Upper lobe of right lung (tissue), 1 donor: ENCODE measurements around the gene PLET1. TPM values are rescaled to one million over a fixed set of nuclear protein-coding genes. Genes with fewer than 3 reads are reported as not detected.

Experiments used
- ATAC-seq: fragments of 200-7000 bp; cut with Tn5 transposase; one replicate; pipeline ENCODE4 v1.9.1; 2020; ENCODE audit warnings: mild to moderate bottlenecking, moderate library complexity
- DNase-seq: peaks from one replicate; pipeline ENCODE4 v3.0.0-alpha.2; 2020
- H3K27ac ChIP-seq: fragments of 200-600 bp; one replicate; pipeline ENCODE4 v1.8.0; 2022
- H3K27me3 ChIP-seq: fragments of 200-600 bp; one replicate; pipeline ENCODE4 v1.8.0; 2022; ENCODE audit warnings: mild to moderate bottlenecking
- H3K36me3 ChIP-seq: fragments of 200-600 bp; one replicate; pipeline ENCODE4 v1.8.0; 2022
- H3K4me1 ChIP-seq: fragments of 200-600 bp; one replicate; pipeline ENCODE4 v1.8.0; 2022
- H3K4me3 ChIP-seq: fragments of 200-600 bp; one replicate; pipeline ENCODE4 v1.8.0; 2022; ENCODE audit warnings: mild to moderate bottlenecking
- H3K9me3 ChIP-seq: fragments of 200-600 bp; one replicate; pipeline ENCODE4 v1.8.0; 2022
- CTCF ChIP-seq: fragments of 200-600 bp; IDR thresholded peaks from one replicate; pipeline ENCODE4 v1.8.0; 2022; ENCODE audit warnings: antibody characterized with exemption
- intact Hi-C: fragments of 100-400 bp; cut with DNase I; formaldehyde crosslinking; loops from one replicate; pipeline ENCODE4 v1.11.0; 2022
- total RNA-seq: library from RNA; stranded (reverse); fragmentation: NEBNext Ultra II Directional; extraction: Animal tissue kit (Norgen Biotek cat#: 25700); gene quantifications from one replicate; pipeline ENCODE4 v1.2.1, GENCODE V29; 2021
- donor health status: DM: no; HTN: yes; CAD: no; lungs with severe emphysema.

The PLET1 gene
- total RNA-seq, 1 donor from 2014 or later, result not detected

DNA sequence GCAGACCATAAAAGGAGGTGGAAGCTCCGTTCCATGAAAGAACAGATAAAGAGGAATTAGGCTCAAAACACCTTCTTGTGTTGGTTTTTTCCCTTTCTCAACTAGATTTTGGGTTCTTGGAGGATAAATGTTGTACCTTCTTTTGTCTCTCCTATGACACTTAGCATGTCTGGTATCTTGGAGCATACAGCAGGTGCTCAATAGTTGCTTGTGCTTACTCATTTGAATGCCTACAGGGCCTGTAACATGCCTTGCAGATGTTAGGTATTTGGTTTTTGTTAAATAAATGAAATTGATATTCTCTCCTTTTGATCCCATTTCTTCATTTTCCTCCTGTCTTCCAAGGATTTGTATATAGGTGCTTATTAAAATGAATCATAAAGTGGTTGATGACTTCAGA is 16.4 kb upstream of the PLET1 start:
- no peak overlapping the region for H3K4me3 ChIP-seq
- H3K9me3 ChIP-seq, result no peaks in the 10 kb centered on the region
- no peaks in the 10 kb centered on the region for H3K4me1 ChIP-seq
- TF ChIP-seq CTCF, result no peak
- no peak for DNase-seq
- no peak overlapping the region for H3K27ac ChIP-seq
- no peak for ATAC-seq
- H3K36me3 ChIP-seq, result no peaks in the 10 kb centered on the region
- intact Hi-C loops, result no loop called here
- no peaks in the 10 kb centered on the region for H3K27me3 ChIP-seq

DNA sequence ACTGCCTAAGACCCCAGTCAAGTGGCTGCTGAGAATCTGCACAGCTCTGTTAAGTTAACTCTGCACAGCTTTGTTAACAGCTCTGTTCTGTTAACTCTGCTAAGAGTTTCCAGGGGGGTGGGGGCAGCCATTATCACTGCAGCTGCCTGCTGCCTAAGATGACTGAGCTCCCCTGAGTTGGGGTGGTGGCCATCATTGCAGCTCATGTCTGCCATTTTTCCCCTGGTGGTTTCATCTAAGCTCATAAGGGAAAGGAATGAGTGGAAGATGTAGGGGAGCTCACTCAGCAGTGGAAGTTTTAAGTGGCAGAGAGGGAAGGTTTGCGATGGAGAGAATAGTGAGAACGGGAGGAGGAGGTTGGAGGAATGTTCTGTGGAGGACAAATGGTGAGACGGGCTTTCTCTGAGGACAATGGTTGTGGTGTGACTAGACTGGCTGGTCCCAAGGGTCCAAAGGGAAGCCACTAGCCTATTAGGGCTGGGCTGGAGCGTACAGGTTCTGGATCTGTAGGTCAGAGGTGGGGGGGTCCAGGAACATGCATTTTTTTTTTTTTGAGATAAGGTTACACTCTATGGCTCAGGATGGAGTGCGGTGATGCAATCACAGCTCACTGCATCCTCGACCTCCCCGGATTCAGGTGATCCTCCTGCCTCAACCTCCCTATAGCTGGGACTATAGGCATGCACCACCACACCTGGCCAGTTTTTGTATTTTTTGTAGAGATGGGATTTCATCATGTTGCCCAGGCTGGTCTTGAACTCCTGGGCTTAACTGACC is 13.5 kb upstream of the PLET1 start:
- no peak for TF ChIP-seq CTCF
- H3K4me3 ChIP-seq, result no peak overlapping the region

GRCh38 chr11:112273066-112273465 is 12.4 kb upstream of the PLET1 start:
- no peak for DNase-seq
- ATAC-seq, result no peak
- no peaks in the 10 kb centered on the region for H3K36me3 ChIP-seq
- H3K27me3 ChIP-seq, result no peaks in the 10 kb centered on the region
- H3K4me1 ChIP-seq, result no peaks in the 10 kb centered on the region
- TF ChIP-seq CTCF, result no peak
- H3K4me3 ChIP-seq, result no peak overlapping the region
- no peak overlapping the region for H3K27ac ChIP-seq
- H3K9me3 ChIP-seq, result no peaks in the 10 kb centered on the region
- intact Hi-C loops, result no loop called here

More for the DNA sequence above, 13.5 kb upstream of the PLET1 start:
- no peaks in the 10 kb centered on the region for H3K4me1 ChIP-seq
- H3K9me3 ChIP-seq, result no peaks in the 10 kb centered on the region
- no peak for ATAC-seq
- DNase-seq, result no peak
- H3K36me3 ChIP-seq, result no peaks in the 10 kb centered on the region
- no peak overlapping the region for H3K27ac ChIP-seq
- intact Hi-C loops, result no loop called here
- no peaks in the 10 kb centered on the region for H3K27me3 ChIP-seq

GRCh38 chr11:112271242-112271641 is 10.6 kb upstream of the PLET1 start:
- Histone ChIP-seq H3K4me1 (no peaks in the 10 kb centered on the region), H3K36me3 (no peaks in the 10 kb centered on the region), H3K4me3 (no peak overlapping the region), H3K27me3 (no peaks in the 10 kb centered on the region), H3K27ac (no peak overlapping the region), H3K9me3 (no peaks in the 10 kb centered on the region)
- TF ChIP-seq CTCF, result no peak
- ATAC-seq (no peak), DNase-seq (no peak)
- intact Hi-C loops, result no loop called here

DNA sequence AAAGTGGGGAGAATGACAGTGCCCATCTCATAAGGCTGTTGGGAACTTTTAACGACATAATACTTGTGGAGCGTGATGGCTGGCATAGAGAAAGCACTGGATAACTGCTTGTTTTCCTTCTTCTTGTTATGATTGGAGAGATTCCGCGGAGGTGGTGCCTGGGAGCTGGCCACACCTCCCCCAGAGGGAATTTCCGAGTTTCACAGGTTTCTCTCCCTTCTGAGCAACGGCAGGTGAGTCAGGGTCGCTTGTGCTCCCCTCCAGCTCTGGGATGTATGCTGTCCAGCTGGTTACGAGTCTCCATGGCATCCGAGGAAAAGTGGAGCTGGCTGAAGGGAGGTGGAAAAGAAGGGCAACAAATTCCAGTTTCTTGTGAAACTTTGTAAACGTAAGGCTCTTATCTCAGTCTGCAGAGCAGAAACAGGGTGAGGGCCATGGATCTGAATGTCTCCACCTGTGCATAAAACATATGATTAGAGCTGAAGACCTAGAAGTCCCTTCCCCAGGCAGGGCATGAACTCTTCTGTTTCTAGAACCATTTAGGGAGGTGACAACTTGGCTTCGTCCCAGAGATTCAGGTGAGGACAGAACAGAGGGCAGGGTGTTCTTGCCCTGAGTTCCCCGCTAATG is 10.0 kb upstream of the PLET1 start:
- Histone ChIP-seq H3K27me3 (no peaks in the 10 kb centered on the region), H3K4me3 (no peak overlapping the region), H3K36me3 (no peaks in the 10 kb centered on the region), H3K4me1 (no peaks in the 10 kb centered on the region), H3K27ac (no peak overlapping the region), H3K9me3 (no peaks in the 10 kb centered on the region)
- peak; percentile 61 for ATAC-seq
- intact Hi-C loops, result no loop called here
- DNase-seq, result no peak
- no peak for TF ChIP-seq CTCF
